HAP-1 (cell line): ENCODE measurements around the gene KLHL41.
"Not testable (repeated sequence)": the region's sequence is repeated elsewhere in the genome, so short reads cannot be mapped to it uniquely, and the experiment has no call there.

Experiments used
- DNase-seq, 2 experiments: peaks; one replicate each; pipeline ENCODE4 v3.0.0-alpha.2; 2016 to 2020; ENCODE audit warnings: low spot score in 2 of 2
- H3K27me3 ChIP-seq: fragments of 250-450 bp; sonication (Bioruptor Pico); 2 replicates; pipeline ENCODE4 v1.5.1; 2020; ENCODE audit warnings: low read depth, mild to moderate bottlenecking, moderate library complexity
- H3K36me3 ChIP-seq: fragments of 250-450 bp; sonication (Bioruptor Pico); replicated peaks from 2 replicates; pipeline ENCODE4 v1.5.1; 2020; ENCODE audit warnings: mild to moderate bottlenecking
- H3K4me1 ChIP-seq: fragments of 250-450 bp; sonication (Bioruptor Pico); 2 replicates; pipeline ENCODE4 v1.5.1; 2020; ENCODE audit warnings: mild to moderate bottlenecking
- H3K4me3 ChIP-seq: fragments of 250-450 bp; sonication (Bioruptor Pico); 2 replicates; pipeline ENCODE4 v1.5.1; 2020; ENCODE audit warnings: mild to moderate bottlenecking, moderate library complexity
- H3K9me3 ChIP-seq: fragments of 250-450 bp; sonication (Bioruptor Pico); 2 replicates; pipeline ENCODE4 v1.5.1; 2020; ENCODE audit warnings: mild to moderate bottlenecking, moderate library complexity
- in situ Hi-C: fragments of 300-500 bp; cut with MboI; formaldehyde crosslinking; loops from 3 replicates; pipeline ENCODE4 v1.14.3; 2020; ENCODE audit warnings: low sequenced_read_pairs, inconsistent platforms, mixed read lengths

KLHL41 gene

DNA sequence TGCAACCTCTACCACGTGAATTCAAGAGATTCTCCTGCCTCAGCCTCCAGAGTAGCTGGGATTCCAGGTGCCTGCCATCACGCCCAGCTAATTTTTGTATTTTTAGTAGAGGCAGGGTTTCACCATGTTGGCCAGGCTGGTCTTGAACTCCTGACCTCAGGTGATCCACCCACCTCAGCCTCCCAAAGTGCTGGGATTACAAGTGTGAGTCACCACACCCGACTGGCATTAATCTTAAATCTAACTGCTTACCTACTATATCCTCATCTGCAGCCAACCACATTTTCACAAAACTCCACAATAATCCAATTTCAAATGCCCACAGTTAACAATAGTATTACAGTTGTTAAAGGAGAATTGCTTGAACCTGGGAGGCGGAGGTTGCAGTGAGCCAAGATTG, 61.2 kb downstream of the KLHL41 start:
- DNase-seq, H3K27me3 ChIP-seq, H3K4me3 ChIP-seq, H3K36me3 ChIP-seq, H3K9me3 ChIP-seq, in situ Hi-C loops: not testable (repeated sequence)
- H3K4me1 ChIP-seq: peaks cover 16% of the 10 kb centered on the region

DNA sequence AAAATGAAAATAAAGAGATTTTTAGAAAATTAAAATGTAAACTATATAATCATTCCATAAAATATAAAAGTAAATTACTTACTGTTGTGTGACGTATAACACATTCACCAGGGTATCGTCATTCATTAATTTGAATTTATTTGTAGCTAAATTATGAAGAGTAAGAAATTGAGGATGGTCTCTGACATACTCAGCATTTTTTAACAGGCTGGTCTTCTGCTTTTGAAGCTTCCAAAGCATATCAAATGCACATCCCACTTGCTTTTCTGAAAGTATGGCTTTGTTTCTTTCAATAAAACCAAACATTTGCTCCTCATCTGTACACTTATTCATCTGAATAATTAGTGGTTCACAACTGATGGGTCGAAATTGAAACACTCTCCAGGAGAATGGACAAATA, 62.1 kb downstream of the KLHL41 start:
- Histone ChIP-seq H3K36me3 (peaks cover 3% of the 10 kb centered on the region), H3K4me3 (peak overlapping the region; percentile 50), H3K4me1 (peaks cover 16% of the 10 kb centered on the region), H3K9me3 (no peaks in the 10 kb centered on the region), H3K27me3 (no peaks in the 10 kb centered on the region)
- no peak for DNase-seq
- in situ Hi-C loops: no loop called here

- peak overlapping the region; percentile 50 for H3K4me3 ChIP-seq
- in situ Hi-C loops: no loop called here
- no peaks in the 10 kb centered on the region for H3K27me3 ChIP-seq
- peaks cover 16% of the 10 kb centered on the region for H3K4me1 ChIP-seq
- H3K9me3 ChIP-seq: no peaks in the 10 kb centered on the region
- DNase-seq: no peak
- peaks cover 3% of the 10 kb centered on the region for H3K36me3 ChIP-seq
Observed at GRCh38 chr2:169572189-169572588, 62.7 kb downstream of the KLHL41 start.

DNA sequence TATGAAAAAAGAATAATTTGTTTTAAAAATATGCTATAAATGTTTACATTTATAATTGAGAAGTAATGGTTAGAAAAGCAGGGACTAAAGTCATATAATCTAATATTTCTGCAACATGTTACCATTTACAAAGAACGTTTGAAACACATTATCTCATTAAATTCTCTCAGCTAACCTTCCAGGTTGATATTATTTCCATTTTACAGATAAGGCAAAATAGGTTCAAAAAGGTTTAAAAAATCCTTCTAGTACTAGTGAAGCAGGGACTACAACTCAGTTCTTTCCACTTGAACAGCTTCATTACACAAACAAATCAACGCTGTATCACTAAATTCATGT, 63.3 kb downstream of the KLHL41 start:
- peak overlapping the region; percentile 50 for H3K4me3 ChIP-seq
- no peaks in the 10 kb centered on the region for H3K27me3 ChIP-seq
- no peak for DNase-seq
- H3K36me3 ChIP-seq: peaks cover 3% of the 10 kb centered on the region; the same call in 1 of the 2 replicates
- H3K9me3 ChIP-seq: no peaks in the 10 kb centered on the region
- in situ Hi-C loops: no loop called here
- H3K4me1 ChIP-seq: peaks cover 16% of the 10 kb centered on the region

DNA sequence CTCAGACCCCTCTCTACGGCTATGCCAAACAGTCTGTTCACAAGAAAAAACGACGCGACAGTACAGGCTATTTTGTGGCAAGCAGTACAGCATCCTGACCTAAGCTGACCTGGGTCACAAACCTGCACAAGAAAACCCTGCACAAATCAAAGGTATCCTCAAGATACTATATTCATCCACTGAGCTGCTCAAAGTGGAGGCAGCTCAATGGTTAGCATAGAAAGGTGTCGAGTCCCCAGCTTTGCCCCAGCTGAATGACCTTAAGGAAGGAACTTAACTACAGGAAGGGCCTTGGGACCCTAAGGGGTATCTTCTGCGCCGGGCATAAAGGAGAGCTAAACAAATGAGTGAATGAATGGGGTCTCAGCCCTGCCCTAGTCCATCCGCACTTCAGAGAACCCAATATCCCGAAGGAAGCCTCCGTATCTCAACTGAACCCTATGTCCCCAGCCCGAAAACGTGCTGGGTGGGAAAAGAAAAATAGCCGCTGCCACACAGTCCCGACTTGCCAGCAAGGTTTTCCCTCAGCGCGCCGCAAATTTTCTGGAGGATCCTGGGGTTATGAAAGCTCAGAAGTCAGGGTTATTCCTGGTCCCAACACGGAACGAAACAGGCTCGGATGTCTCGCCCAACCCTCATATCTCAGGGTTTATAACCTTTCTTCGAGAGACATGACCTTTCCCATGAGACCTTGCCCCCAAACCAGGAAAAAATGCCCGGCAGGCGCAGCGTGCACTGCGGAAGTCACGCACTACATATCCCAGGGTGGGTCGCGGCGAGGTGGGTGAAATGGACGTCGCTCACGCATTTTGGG, 63.9 kb downstream of the KLHL41 start, which contains the start of gene FASTKD1:
Gene FASTKD1 (minus strand): TSS at position 706 of the 814 bp plus-strand sequence. CDS start 1,836 bp downstream, outside the sequence.
- DNase-seq: peak; percentile 91 to 96
- in situ Hi-C loops: no loop called here

GRCh38 chr2:169573974-169574299, 64.4 kb downstream of the KLHL41 start:
- Histone ChIP-seq H3K9me3 (no peaks in the 10 kb centered on the region), H3K4me1 (peaks cover 16% of the 10 kb centered on the region), H3K27me3 (no peaks in the 10 kb centered on the region), H3K4me3 (peak overlapping the region; percentile 50), H3K36me3 (peaks cover 3% of the 10 kb centered on the region; the same call in 1 of the 2 replicates)
- in situ Hi-C loops: no loop called here
- no peak for DNase-seq

More for the DNA sequence above, 63.9 kb downstream of the KLHL41 start, which contains the start of gene FASTKD1:
- H3K9me3 ChIP-seq: no peaks in the 10 kb centered on the region
- peaks cover 3% of the 10 kb centered on the region; the same call in 1 of the 2 replicates for H3K36me3 ChIP-seq
- H3K27me3 ChIP-seq: no peaks in the 10 kb centered on the region
- H3K4me3 ChIP-seq: peak within 1 kb of the TSS; percentile 50
- peaks cover 16% of the 10 kb centered on the region for H3K4me1 ChIP-seq

GRCh38 chr2:169574539-169574938, 65.0 kb downstream of the KLHL41 start:
- H3K27me3 ChIP-seq, H3K36me3 ChIP-seq, H3K4me3 ChIP-seq, H3K9me3 ChIP-seq, DNase-seq, in situ Hi-C loops: not testable (repeated sequence)
- peaks cover 16% of the 10 kb centered on the region for H3K4me1 ChIP-seq

DNA sequence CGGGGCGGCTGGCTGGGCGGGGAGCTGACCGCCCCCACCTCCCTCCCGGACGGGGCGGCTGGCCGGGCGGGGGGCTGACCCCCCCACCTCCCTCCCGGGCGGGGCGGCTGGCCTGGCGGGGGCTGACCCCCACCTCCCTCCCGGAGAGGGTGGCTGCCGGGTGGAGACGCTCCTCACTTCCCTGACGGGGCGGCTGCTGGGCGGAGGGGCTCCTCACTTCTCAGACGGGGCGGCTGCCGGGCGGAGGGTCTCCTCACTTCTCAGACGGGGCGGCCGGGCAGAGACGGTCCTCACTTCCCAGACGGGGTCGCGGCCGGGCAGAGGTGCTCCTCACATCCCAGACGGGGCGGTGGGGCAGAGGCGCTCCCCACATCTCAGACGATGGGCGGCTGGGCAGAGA, 65.8 kb downstream of the KLHL41 start:
- in situ Hi-C loops, H3K9me3 ChIP-seq, H3K27me3 ChIP-seq, H3K36me3 ChIP-seq, H3K4me3 ChIP-seq, DNase-seq: not testable (repeated sequence)
- H3K4me1 ChIP-seq: peaks cover 11% of the 10 kb centered on the region
